Sigmoid colon (tissue), 7 donors: Measurements from ENCODE around the gene RTN3. TPM values are rescaled to one million over a fixed set of nuclear protein-coding genes. Genes with fewer than 3 reads are reported as not detected.

Experiments used
- DNase-seq: peaks from one replicate; pipeline ENCODE4 v3.0.0-alpha.2; 2019
- H3K27ac ChIP-seq, 4 donors: fragments of 200-600 bp; sonication (generic); one replicate each; pipeline ENCODE4 v1.5.1; 2016 to 2019; ENCODE audit warnings: mild to moderate bottlenecking in 1 of 4
- H3K27me3 ChIP-seq, 3 donors: fragments of 200-600 bp; sonication (generic); one replicate each; pipeline ENCODE4 v1.5.1; 2019; ENCODE audit warnings: mild to moderate bottlenecking in 1 of 3
- H3K36me3 ChIP-seq, 4 donors: fragments of 200-600 bp; sonication (generic); one replicate each; pipeline ENCODE4 v1.5.1; 2016 to 2019
- H3K4me1 ChIP-seq, 4 donors: fragments of 200-600 bp; sonication (generic); one replicate each; pipeline ENCODE4 v1.5.1; 2017 to 2019
- H3K4me3 ChIP-seq, 4 donors: fragments of 200-600 bp; sonication (generic); one replicate each; pipeline ENCODE4 v1.5.1; 2017 to 2019; ENCODE audit warnings: mild to moderate bottlenecking in 2 of 4, moderate library complexity in 1 of 4
- H3K9me3 ChIP-seq, 4 donors: fragments of 200-600 bp in 3 of 4; sonication (generic) in 3 of 4; one replicate each; pipeline versions ENCODE4 v1.5.1 to v1.6.1; 2013 to 2019
- CTCF ChIP-seq, 4 experiments: fragments of 450-650 bp in 3 of 4; fragments of 200-600 bp in 1 of 4; IDR thresholded peaks; one replicate each; pipeline ENCODE4 v1.5.1; 2016 to 2019; ENCODE audit warnings: antibody characterized with exemption in 4 of 4, mild to moderate bottlenecking in 3 of 4, moderate library complexity in 2 of 4
- EP300 ChIP-seq, 4 donors: sonication (generic); formaldehyde crosslinking; IDR thresholded peaks; one replicate each; pipeline ENCODE4 v1.6.1; 2017; ENCODE audit warnings: antibody characterized with exemption in 4 of 4
- POLR2A ChIP-seq, 2 donors: fragments of 450-650 bp; IDR thresholded peaks; one replicate each; pipeline ENCODE4 v1.6.1; 2016; ENCODE audit warnings: antibody characterized with exemption in 2 of 2, mild to moderate bottlenecking in 2 of 2, moderate library complexity in 2 of 2
- POLR2AphosphoS5 ChIP-seq, 4 donors: sonication (generic); formaldehyde crosslinking; IDR thresholded peaks; one replicate each; pipeline ENCODE4 v1.6.1; 2017; ENCODE audit warnings: antibody characterized with exemption in 4 of 4
- WGBS, 2 donors: extraction: QIAGEN DNeasy Blood & Tissue Kit; methylation state at CpG; one replicate each; pipeline ENCODE4 v1.1.7; 2013; 5-methylcytosine and 5-hydroxymethylcytosine counted together
- intact Hi-C: fragments of 100-400 bp; cut with DNase I; formaldehyde crosslinking; loops from one replicate; pipeline ENCODE4 v1.15.1; 2023
- polyA plus RNA-seq, 3 donors: library from polyadenylated mRNA; stranded (reverse); fragments of 200-250 nt; gene quantifications; one replicate each; pipeline ENCODE4 v1.2.3, GENCODE V29; 2013
- total RNA-seq, 4 donors: library from RNA; depleted of rRNA; stranded (reverse); fragments of >200 nt; gene quantifications; one replicate each; pipeline ENCODE4 v1.1.0, GENCODE V29; 2016
- donor health status: healthy with polysubstance abuse.
- donor health status: Bipolar disorder and iron deficiency.
- donor health status: healthy.

The RTN3 gene
- total and polyA plus RNA-seq, 7 donors, result 24.6 to 105 (median 89.5) TPM

GRCh38 chr11:63791495-63792167 is 110.3 kb downstream of the RTN3 start:
- WGBS, 2 donors, result 90 to 98% methylated on average over 6 of the region's 6 CpGs
- H3K4me1 ChIP-seq, result no peaks in the 10 kb centered on the region
- H3K4me3 ChIP-seq, result no peak overlapping the region
- no peak for TF ChIP-seq EP300 (IDR thresholded peaks at IDR 0.05)
- TF ChIP-seq POLR2A (IDR thresholded peaks at IDR 0.05), result no peak
- TF ChIP-seq CTCF (IDR thresholded peaks at IDR 0.05), result no peak
- TF ChIP-seq POLR2AphosphoS5 (IDR thresholded peaks at IDR 0.05), result no peak
- no peaks in the 10 kb centered on the region for H3K27me3 ChIP-seq
- intact Hi-C loops, result no loop called here
- no peak for DNase-seq
- no peaks in the 10 kb centered on the region for H3K36me3 ChIP-seq
- peaks cover 3 to 8% (median 6%) of the 10 kb centered on the region in 4 donors for H3K9me3 ChIP-seq
- H3K27ac ChIP-seq, result no peak overlapping the region

DNA sequence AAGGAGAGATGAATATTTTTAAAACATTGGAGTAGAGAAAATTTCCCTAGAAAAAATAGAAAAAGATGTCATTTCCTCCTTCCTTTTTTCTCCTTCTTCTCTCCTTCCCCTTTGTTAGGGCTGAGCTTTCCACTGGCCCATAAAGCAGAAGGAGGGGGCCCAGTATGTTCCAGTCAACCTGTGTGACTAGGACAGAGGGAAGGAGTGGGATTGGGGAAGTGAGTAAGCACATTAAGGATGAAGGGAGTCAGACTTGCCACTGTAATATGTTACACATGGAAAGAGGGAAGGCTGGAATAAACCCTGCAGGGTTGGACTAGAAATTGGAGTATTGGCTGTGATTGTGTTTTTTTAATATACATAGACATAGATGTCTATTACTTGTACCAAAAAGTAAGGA is 111.9 kb downstream of the RTN3 start:
- Histone ChIP-seq H3K27me3 (no peaks in the 10 kb centered on the region), H3K9me3 (peaks cover 3 to 8% (median 6%) of the 10 kb centered on the region in 4 donors), H3K4me1 (no peaks in the 10 kb centered on the region), H3K27ac (no peak overlapping the region), H3K4me3 (no peak overlapping the region), H3K36me3 (no peaks in the 10 kb centered on the region)
- intact Hi-C loops, result no loop called here
- no peak for TF ChIP-seq CTCF (IDR thresholded peaks at IDR 0.05)
- no peak for TF ChIP-seq EP300 (IDR thresholded peaks at IDR 0.05)
- no peak for TF ChIP-seq POLR2A (IDR thresholded peaks at IDR 0.05)
- TF ChIP-seq POLR2AphosphoS5 (IDR thresholded peaks at IDR 0.05), result no peak
- no peak for DNase-seq

GRCh38 chr11:63795066-63795465 is 113.8 kb downstream of the RTN3 start:
- no peaks in the 10 kb centered on the region for H3K27me3 ChIP-seq
- TF ChIP-seq CTCF (IDR thresholded peaks at IDR 0.05), result no peak
- TF ChIP-seq POLR2AphosphoS5 (IDR thresholded peaks at IDR 0.05), result no peak
- no peak for TF ChIP-seq EP300 (IDR thresholded peaks at IDR 0.05)
- no peak for TF ChIP-seq POLR2A (IDR thresholded peaks at IDR 0.05)
- no peak overlapping the region for H3K4me3 ChIP-seq
- H3K36me3 ChIP-seq, result no peaks in the 10 kb centered on the region
- intact Hi-C loops, result no loop called here
- H3K4me1 ChIP-seq, result no peaks in the 10 kb centered on the region
- no peak for DNase-seq
- 76 to 85% methylated on average over 11 of the region's 11 CpGs for WGBS, 2 donors
- no peak overlapping the region for H3K27ac ChIP-seq
- peaks cover 3 to 8% (median 6%) of the 10 kb centered on the region in 4 donors for H3K9me3 ChIP-seq

DNA sequence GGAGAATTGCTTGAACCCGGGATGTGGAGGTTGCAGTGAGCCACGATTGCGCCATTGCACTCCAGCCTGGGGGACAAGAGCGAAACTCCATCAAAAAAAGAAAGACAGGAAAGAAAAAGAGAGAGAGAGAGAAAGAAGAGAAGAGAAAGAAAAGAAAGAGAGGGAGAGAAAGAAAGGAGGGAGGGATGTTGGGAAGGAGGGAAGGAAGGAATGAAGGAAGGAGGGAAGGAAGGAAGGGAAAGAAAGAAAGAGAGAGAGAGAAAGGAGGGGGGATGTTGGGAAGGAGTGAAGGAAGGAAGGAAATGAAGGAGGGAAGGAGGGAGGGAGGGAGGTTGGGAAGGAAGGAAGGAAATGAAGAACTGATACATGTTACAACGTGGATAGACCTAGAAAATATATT is 119.6 kb downstream of the RTN3 start:
- 88 to 89% methylated on average over 5 of the region's 5 CpGs for WGBS, 2 donors
- no peak for TF ChIP-seq POLR2AphosphoS5 (IDR thresholded peaks at IDR 0.05)
- no peak for TF ChIP-seq CTCF (IDR thresholded peaks at IDR 0.05)
- no peak for TF ChIP-seq EP300 (IDR thresholded peaks at IDR 0.05)
- TF ChIP-seq POLR2A (IDR thresholded peaks at IDR 0.05), result no peak
- no peak overlapping the region for H3K4me3 ChIP-seq
- H3K27me3 ChIP-seq, result no peaks in the 10 kb centered on the region
- intact Hi-C loops, result no loop called here
- H3K4me1 ChIP-seq, result no peaks in the 10 kb centered on the region
- no peak for DNase-seq
- no peak overlapping the region for H3K27ac ChIP-seq
- no peaks in the 10 kb centered on the region for H3K36me3 ChIP-seq
- no peaks in the 10 kb centered on the region for H3K9me3 ChIP-seq
